ENCODE results near the gene TBXA2R.

Gene TBXA2R

GRCh38 chr19:3608079-3608641 lies 1.5 kb upstream of the TBXA2R start:
- Histone ChIP-seq H3K9ac (ENCODE audit: low read length) (no peak overlapping the region), H3K27ac (ENCODE audit: low read depth, low read length) (no peak overlapping the region)

GRCh38 chr19:3607303-3608078 lies 816 bp upstream of the TBXA2R start:
- Histone ChIP-seq H3K4me3 (ENCODE audit: low read depth in 1 of 2, low read length in 2 of 2) (peak overlapping the region; percentile 54 to 68), H3K9ac (ENCODE audit: low read length) (no peak overlapping the region), H3K9me3 (ENCODE audit: low read length) (no peaks in the 10 kb centered on the region), H3K4me1 (ENCODE audit: insufficient read depth, low read length) (peaks cover 13% of the 10 kb centered on the region), H3K27me3 (ENCODE audit: control insufficient read depth in 1 of 2, insufficient read depth in 2 of 2, low read length in 2 of 2) (no peaks in the 10 kb centered on the region), H3K36me3 (ENCODE audit: insufficient read depth, low read length) (peaks cover 13% of the 10 kb centered on the region), H3K27ac (ENCODE audit: low read depth, low read length) (peak overlapping the region; percentile 79)

More at GRCh38 chr19:3608079-3608641, 1.5 kb upstream of the TBXA2R start:
- Histone ChIP-seq H3K36me3 (ENCODE audit: insufficient read depth, low read length) (peaks cover 13% of the 10 kb centered on the region), H3K4me3 (ENCODE audit: low read depth in 1 of 2, low read length in 2 of 2) (no peak overlapping the region), H3K4me1 (ENCODE audit: insufficient read depth, low read length) (peaks cover 13% of the 10 kb centered on the region), H3K27me3 (ENCODE audit: control insufficient read depth in 1 of 2, insufficient read depth in 2 of 2, low read length in 2 of 2) (no peaks in the 10 kb centered on the region), H3K9me3 (ENCODE audit: low read length) (no peaks in the 10 kb centered on the region)

GRCh38 chr19:3606174-3606689 lies 443 bp downstream of the TBXA2R start:
- H3K4me1 ChIP-seq (ENCODE audit: insufficient read depth, low read length) = peaks cover 13% of the 10 kb centered on the region
- no peak overlapping the region for H3K27ac ChIP-seq (ENCODE audit: low read depth, low read length)
- no peaks in the 10 kb centered on the region for H3K9me3 ChIP-seq (ENCODE audit: low read length)
- H3K4me3 ChIP-seq (ENCODE audit: low read depth in 1 of 2, low read length in 2 of 2) = peak overlapping the region; percentile 54 to 68
- H3K36me3 ChIP-seq (ENCODE audit: insufficient read depth, low read length) = peaks cover 3% of the 10 kb centered on the region
- no peaks in the 10 kb centered on the region for H3K27me3 ChIP-seq (ENCODE audit: control insufficient read depth in 1 of 2, insufficient read depth in 2 of 2, low read length in 2 of 2)
- no peak overlapping the region for H3K9ac ChIP-seq (ENCODE audit: low read length)

- no peak overlapping the region for H3K9ac ChIP-seq (ENCODE audit: low read length)
- no peaks in the 10 kb centered on the region for H3K27me3 ChIP-seq (ENCODE audit: control insufficient read depth in 1 of 2, insufficient read depth in 2 of 2, low read length in 2 of 2)
- no peak overlapping the region for H3K27ac ChIP-seq (ENCODE audit: low read depth, low read length)
- H3K9me3 ChIP-seq (ENCODE audit: low read length) = no peaks in the 10 kb centered on the region
- H3K4me1 ChIP-seq (ENCODE audit: insufficient read depth, low read length) = peaks cover 13% of the 10 kb centered on the region
- no peaks in the 10 kb centered on the region for H3K36me3 ChIP-seq (ENCODE audit: insufficient read depth, low read length)
- peak overlapping the region in 1 of 2 donors; percentile 54 for H3K4me3 ChIP-seq (ENCODE audit: low read depth in 1 of 2, low read length in 2 of 2)
Measured at GRCh38 chr19:3605770-3606169, 905 bp downstream of the TBXA2R start.

- Histone ChIP-seq H3K27ac (ENCODE audit: low read depth, low read length) (no peak overlapping the region), H3K4me3 (ENCODE audit: low read depth in 1 of 2, low read length in 2 of 2) (peak overlapping the region in 1 of 2 donors; percentile 54), H3K4me1 (ENCODE audit: insufficient read depth, low read length) (peaks cover 13% of the 10 kb centered on the region), H3K9ac (ENCODE audit: low read length) (no peak overlapping the region), H3K27me3 (ENCODE audit: control insufficient read depth in 1 of 2, insufficient read depth in 2 of 2, low read length in 2 of 2) (no peaks in the 10 kb centered on the region), H3K9me3 (ENCODE audit: low read length) (no peaks in the 10 kb centered on the region), H3K36me3 (ENCODE audit: insufficient read depth, low read length) (no peaks in the 10 kb centered on the region)
Measured at GRCh38 chr19:3605361-3605760, 1.3 kb downstream of the TBXA2R start.

- H3K36me3 ChIP-seq (ENCODE audit: insufficient read depth, low read length) = no peaks in the 10 kb centered on the region
- no peaks in the 10 kb centered on the region for H3K9me3 ChIP-seq (ENCODE audit: low read length)
- H3K4me3 ChIP-seq (ENCODE audit: low read depth in 1 of 2, low read length in 2 of 2) = no peak overlapping the region
- H3K9ac ChIP-seq (ENCODE audit: low read length) = no peak overlapping the region
- H3K27ac ChIP-seq (ENCODE audit: low read depth, low read length) = no peak overlapping the region
- H3K4me1 ChIP-seq (ENCODE audit: insufficient read depth, low read length) = peaks cover 13% of the 10 kb centered on the region
- H3K27me3 ChIP-seq (ENCODE audit: control insufficient read depth in 1 of 2, insufficient read depth in 2 of 2, low read length in 2 of 2) = no peaks in the 10 kb centered on the region
Measured at GRCh38 chr19:3604987-3605343, 1.7 kb downstream of the TBXA2R start.

- Histone ChIP-seq H3K27me3 (ENCODE audit: control insufficient read depth in 1 of 2, insufficient read depth in 2 of 2, low read length in 2 of 2) (no peaks in the 10 kb centered on the region), H3K36me3 (ENCODE audit: insufficient read depth, low read length) (no peaks in the 10 kb centered on the region), H3K4me1 (ENCODE audit: insufficient read depth, low read length) (peaks cover 13% of the 10 kb centered on the region), H3K4me3 (ENCODE audit: low read depth in 1 of 2, low read length in 2 of 2) (no peak overlapping the region), H3K9ac (ENCODE audit: low read length) (no peak overlapping the region), H3K27ac (ENCODE audit: low read depth, low read length) (no peak overlapping the region), H3K9me3 (ENCODE audit: low read length) (no peaks in the 10 kb centered on the region)
Measured at GRCh38 chr19:3604227-3604986, 2.3 kb downstream of the TBXA2R start.

GRCh38 chr19:3603121-3603811 lies 3.4 kb downstream of the TBXA2R start:
- H3K4me3 ChIP-seq (ENCODE audit: low read depth in 1 of 2, low read length in 2 of 2) = no peak overlapping the region
- no peak overlapping the region for H3K27ac ChIP-seq (ENCODE audit: low read depth, low read length)
- H3K4me1 ChIP-seq (ENCODE audit: insufficient read depth, low read length) = peaks cover 13% of the 10 kb centered on the region

GRCh38 chr19:3601021-3601420 lies 5.7 kb downstream of the TBXA2R start:
- no peaks in the 10 kb centered on the region for H3K27me3 ChIP-seq (ENCODE audit: control insufficient read depth in 1 of 2, insufficient read depth in 2 of 2, low read length in 2 of 2)
- H3K36me3 ChIP-seq (ENCODE audit: insufficient read depth, low read length) = no peaks in the 10 kb centered on the region
- no peak overlapping the region for H3K4me3 ChIP-seq (ENCODE audit: low read depth in 1 of 2, low read length in 2 of 2)
- H3K4me1 ChIP-seq (ENCODE audit: insufficient read depth, low read length) = peaks cover 2% of the 10 kb centered on the region
- no peak overlapping the region for H3K27ac ChIP-seq (ENCODE audit: low read depth, low read length)
- H3K9ac ChIP-seq (ENCODE audit: low read length) = no peak overlapping the region
- H3K9me3 ChIP-seq (ENCODE audit: low read length) = no peaks in the 10 kb centered on the region

More at GRCh38 chr19:3603121-3603811, 3.4 kb downstream of the TBXA2R start:
- Histone ChIP-seq H3K27me3 (ENCODE audit: control insufficient read depth in 1 of 2, insufficient read depth in 2 of 2, low read length in 2 of 2) (no peaks in the 10 kb centered on the region), H3K9ac (ENCODE audit: low read length) (no peak overlapping the region), H3K9me3 (ENCODE audit: low read length) (no peaks in the 10 kb centered on the region), H3K36me3 (ENCODE audit: insufficient read depth, low read length) (no peaks in the 10 kb centered on the region)

GRCh38 chr19:3599776-3600187 lies 6.9 kb downstream of the TBXA2R start:
- H3K36me3 ChIP-seq (ENCODE audit: insufficient read depth, low read length) = no peaks in the 10 kb centered on the region
- H3K9ac ChIP-seq (ENCODE audit: low read length) = no peak overlapping the region
- no peak overlapping the region for H3K4me3 ChIP-seq (ENCODE audit: low read depth in 1 of 2, low read length in 2 of 2)
- no peaks in the 10 kb centered on the region for H3K9me3 ChIP-seq (ENCODE audit: low read length)
- no peaks in the 10 kb centered on the region for H3K4me1 ChIP-seq (ENCODE audit: insufficient read depth, low read length)
- H3K27ac ChIP-seq (ENCODE audit: low read depth, low read length) = no peak overlapping the region
- H3K27me3 ChIP-seq (ENCODE audit: control insufficient read depth in 1 of 2, insufficient read depth in 2 of 2, low read length in 2 of 2) = no peaks in the 10 kb centered on the region

- no peak overlapping the region for H3K9ac ChIP-seq (ENCODE audit: low read length)
- H3K36me3 ChIP-seq (ENCODE audit: insufficient read depth, low read length) = no peaks in the 10 kb centered on the region
- H3K27ac ChIP-seq (ENCODE audit: low read depth, low read length) = no peak overlapping the region
- no peaks in the 10 kb centered on the region for H3K9me3 ChIP-seq (ENCODE audit: low read length)
- no peaks in the 10 kb centered on the region for H3K4me1 ChIP-seq (ENCODE audit: insufficient read depth, low read length)
- no peaks in the 10 kb centered on the region for H3K27me3 ChIP-seq (ENCODE audit: control insufficient read depth in 1 of 2, insufficient read depth in 2 of 2, low read length in 2 of 2)
- no peak overlapping the region for H3K4me3 ChIP-seq (ENCODE audit: low read depth in 1 of 2, low read length in 2 of 2)
Measured at GRCh38 chr19:3595521-3596061, 11.1 kb downstream of the TBXA2R start.
